GM18499 (cell line): ENCODE measurements around the gene ERICH6B.
"Not testable (repeated sequence)": the region's sequence is repeated elsewhere in the genome, so short reads cannot be mapped to it uniquely, and the experiment has no call there.

ENCODE experiments used
- ATAC-seq: cut with Tn5 transposase; IDR thresholded peaks from one replicate; pipeline ENCODE4 v1.9.1; 2021; ENCODE audit warnings: moderate number of reproducible peaks; ENCODE audit not compliant: insufficient read depth, unreplicated experiment

Gene ERICH6B

DNA sequence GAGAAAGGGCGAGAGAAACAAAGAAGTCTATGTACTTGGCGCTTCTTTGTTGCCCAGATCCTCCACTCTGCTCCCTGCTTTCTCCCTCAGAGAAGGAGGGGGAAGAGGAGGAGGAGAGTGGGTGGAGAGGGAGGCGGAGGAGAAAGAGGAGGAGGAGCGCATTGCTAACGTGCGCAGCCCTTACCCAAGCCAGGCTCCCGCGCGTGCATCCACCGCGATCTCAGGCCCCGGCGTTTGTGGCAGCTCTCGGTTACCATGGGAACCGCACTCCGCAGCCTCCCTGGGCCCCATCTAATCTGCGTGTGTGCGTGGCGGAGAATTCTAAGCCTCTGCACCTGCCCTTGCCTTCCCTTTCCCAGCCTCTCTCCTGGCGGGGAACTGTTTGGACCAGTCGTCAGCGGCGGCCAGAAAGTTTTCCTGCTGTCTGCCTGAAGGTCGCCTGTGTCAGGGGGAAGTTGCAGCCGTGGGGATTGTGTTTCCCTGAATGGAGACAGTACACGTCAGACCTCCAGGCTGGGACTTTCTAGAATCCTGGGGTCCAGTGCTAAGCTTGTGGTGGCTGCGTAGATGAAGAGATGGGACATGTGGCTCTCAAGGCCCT, at the start of gene ERICH6B:
TSS of gene ERICH6B (minus strand) at position 239 of the 601 bp plus-strand sequence. CDS start 18,734 bp downstream, outside the sequence.
- ATAC-seq = no peak

DNA sequence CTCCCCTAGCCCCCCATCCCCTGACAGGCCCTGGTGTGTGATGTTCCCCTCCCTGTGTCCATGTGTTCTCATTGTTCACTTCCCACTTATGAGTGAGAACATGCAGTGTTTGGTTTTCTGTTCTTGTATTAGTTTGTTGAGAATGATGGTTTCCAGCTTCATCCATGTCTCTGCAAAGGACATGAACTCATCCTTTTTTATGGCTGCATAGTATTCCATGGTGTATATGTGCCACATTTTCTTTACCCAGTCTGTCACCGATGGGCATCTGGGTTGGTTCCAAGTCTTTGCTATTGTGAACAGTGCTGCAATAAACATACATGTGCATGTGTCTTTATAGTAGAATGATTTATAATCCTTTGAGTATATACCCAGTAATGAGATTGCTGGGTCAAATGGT, 47.4 kb upstream of the ERICH6B start:
- ATAC-seq = not testable (repeated sequence)

DNA sequence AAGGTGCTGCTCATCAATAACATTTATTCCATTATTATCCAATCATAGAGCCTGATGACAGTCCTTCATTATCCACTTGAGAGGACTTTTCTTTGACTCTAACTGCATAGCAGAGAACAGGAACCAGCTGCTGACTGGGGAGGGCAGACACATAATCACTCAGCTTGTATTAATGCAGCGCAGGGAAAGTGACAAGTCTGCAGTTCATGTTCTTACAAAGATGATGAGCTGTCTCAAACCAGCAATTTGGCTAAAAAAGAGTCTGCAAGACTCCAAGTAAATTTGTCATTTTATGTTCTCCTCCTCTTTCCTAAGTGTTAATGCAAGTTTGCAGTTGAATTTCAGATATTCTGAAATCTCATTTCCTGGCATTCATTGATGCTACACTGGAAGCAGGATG, 46.6 kb upstream of the ERICH6B start:
- ATAC-seq = no peak

DNA sequence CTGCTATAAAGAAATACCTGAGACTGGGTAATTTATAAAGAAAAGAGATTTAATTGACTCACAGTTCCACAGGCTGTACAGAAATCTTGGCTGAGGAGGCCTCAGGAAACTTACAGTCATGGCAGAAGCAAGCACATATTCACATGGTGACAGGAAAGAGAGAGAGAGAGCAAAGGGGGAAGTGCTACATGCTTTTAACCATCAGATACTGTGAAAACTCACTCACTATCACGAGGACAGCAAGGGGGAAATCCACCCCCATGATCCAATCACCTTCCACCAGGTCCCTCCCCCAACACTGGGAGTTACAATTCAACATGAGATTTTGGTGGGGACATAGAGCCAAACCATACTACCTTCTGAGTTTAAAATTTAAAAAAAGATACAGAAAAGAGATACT, 44.9 kb upstream of the ERICH6B start:
- ATAC-seq = not testable (repeated sequence)

DNA sequence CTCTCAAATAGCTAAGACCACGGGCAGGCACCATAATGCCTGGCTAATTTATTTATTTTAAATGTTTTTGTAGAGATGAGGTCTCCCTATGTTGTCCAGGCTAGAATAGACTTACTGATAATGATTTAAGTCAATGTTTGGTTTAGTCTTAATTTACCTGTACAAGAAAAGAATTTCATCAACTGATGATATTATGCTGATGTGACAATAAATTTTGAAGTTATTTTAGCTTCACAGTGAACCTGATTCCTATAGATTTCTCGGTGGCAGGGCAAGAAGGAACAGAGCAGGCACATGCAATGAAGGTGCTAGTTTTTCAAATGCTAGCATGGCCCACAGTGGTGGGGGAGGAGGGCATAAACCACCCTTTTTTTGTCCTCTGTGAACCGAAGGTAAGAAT, 44.0 kb upstream of the ERICH6B start:
- no peak for ATAC-seq

DNA sequence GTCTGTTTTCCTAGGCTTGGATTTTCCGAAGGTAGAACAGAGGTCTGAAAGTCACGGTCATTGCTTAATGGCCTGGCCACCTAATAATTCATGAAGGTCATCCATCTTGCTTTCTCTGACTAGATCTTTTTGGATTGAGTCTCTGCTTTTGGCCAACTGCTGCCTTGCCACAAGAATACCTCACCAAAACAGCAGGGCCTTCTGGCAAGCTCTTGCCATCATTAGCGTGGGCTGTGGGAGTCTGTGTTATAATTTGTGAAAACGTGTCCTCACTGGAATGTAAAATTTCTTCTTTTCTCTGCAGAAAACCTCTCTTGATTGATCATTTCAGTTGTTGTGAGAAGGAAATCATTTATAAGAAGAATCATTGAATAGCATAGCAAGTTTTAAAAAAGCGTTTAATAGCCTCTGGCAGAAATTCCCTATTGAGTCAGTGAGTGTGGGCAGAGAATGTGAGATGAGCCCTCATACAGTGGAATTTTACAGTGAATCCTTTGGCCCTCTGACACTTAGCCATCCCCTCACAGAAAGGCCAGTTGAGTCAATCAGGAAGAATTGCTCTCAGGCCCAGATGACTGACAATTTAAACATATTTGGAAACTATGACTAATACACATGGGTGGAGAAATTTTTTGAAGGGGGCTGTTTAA, 43.2 kb upstream of the ERICH6B start:
- ATAC-seq = no peak

DNA sequence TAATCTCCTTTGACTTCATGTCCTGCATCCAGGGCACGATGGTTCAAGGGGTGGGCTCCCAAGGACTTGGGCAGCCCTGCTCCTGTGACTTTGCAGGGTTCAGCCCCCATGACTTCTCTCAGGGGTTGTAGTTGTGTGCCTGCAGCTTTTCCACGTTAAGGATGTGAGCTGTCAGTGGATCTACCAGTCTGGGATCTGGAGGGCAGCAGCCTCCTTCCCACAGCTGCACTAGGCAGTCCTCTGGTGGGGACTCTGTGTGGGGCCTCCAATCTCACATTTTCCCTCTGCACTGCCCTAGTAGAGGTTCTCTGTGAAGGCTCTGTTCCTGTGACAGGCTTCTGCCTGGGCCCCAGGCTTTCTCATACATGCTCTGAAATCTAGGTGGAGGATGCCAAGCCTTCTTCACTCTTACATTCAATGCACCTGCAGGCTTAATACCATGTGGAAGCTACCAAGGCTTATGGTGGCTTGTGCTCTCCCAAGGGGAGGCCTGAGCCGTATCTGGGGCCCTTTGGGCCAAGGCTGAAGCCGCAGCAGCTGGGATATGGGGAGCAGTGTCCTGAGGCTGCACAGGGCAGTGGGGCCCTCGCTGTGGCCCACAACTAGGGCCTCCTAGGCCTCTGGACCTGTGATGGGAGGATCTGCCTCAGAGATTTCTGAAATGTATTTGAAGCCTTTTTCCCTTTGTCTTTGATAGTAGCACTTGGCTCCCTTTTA, 39.3 kb upstream of the ERICH6B start:
- no peak for ATAC-seq

DNA sequence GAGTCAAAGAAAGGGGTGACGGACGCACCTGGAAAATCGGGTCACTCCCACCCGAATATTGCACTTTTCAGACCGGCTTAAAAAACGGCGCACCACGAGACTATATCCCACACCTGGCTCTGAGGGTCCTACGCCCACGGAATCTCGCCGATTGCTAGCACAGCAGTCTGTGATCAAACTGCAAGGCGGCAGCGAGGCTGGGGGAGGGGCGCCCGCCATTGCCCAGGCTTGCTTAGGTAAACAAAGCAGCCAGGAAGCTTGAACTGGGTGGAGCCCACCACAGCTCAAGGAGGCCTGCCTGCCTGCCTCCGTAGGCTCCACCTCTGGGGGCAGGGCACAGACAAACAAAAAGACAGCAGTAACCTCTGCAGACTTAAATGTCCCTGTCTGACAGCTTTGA, 29.7 kb upstream of the ERICH6B start:
- ATAC-seq = not testable (repeated sequence)

DNA sequence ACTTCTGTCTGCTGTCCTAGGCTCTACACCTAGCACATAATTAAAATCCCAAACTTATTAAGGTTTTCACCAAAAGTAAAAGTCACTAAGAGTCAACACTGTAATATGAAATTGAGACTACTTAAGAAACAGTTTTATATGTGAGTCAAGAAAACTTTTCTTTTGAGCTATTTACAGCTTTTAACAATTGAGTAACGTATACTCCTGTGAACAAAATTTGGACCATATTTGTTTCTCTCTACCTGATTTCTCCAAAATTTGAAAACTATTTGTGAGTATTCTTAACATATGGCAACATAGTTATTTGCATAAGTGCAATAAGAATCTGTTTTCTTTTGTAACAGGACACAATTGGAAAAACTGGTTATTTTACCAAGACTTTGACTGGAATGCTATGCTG, 26.6 kb upstream of the ERICH6B start:
- not testable (repeated sequence) for ATAC-seq

DNA sequence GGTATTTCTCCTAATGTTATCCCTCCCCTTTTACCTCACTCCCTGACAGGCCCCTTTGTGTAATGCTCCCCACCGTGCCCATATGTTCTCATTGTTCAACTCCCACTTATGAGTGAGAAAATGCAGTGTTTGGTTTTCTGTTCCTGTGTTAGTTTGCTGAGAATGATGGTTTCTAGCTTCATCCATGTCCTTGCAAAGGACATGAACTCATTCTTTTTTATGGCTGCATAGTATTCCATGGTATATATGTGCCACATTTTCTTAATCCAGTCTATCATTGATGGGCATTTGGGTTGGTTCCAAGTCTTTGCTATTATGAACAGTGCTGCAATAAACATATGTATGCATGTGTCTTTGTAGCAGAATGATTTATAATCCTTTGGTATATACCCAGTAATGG, 19.8 kb upstream of the ERICH6B start:
- ATAC-seq = not testable (repeated sequence)

DNA sequence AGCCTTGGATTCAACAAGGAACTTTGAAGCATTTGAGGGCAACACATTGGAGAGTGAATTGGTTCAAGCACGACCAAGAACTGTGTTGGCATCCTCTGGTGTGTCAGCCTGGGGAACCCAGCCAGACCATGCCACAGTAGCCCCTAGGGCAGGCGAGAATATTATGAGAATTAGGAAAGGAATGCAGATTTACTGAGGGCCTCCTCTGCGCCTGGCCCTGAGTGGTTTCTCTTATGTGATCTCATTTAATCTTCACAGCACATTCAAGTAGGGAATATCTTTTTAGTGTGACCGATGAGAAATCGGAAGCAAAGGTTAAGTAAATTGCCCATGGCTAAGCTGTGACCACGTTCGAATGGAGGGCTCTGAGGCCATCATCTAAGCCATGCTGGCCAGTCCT, 15.3 kb upstream of the ERICH6B start:
- ATAC-seq = no peak

DNA sequence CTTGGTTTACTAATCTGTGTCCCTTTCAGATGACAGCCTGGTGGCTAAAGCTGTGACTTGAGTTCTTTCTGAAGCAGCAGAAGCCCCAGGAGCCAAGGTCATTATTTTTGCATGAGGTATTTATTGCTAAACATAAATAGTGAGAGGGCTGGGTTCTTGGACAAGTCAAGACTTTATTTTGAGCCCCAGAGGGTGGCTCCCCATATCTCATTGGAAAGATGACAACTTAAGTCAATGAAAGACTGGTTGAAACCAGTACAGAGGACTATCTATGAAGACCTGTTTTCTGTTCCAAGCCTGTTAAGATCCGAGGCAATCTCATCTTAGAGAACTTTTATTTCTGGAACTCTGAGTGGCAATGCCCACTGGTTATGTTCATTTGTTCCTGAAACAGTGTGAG, 14.4 kb upstream of the ERICH6B start:
- ATAC-seq = no peak

DNA sequence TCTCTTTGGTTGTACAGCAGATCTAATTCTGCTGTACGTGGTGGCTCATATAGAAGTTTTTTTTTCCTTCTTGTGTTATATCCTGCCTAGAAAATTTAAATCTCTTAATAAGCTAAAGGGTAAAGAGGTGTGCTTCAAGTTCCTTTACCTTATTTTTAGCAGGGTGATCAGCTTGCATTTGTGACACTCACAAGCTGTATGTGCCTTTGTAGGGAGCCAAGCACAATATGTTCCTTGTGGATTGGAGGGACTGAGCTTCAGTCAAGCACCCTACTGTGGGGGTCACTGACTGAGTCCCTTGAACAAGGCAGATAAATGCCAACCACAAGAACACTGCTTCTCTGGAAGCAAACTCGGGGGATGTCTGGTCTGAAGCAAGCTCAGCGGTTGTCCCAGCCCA, 12.6 kb upstream of the ERICH6B start:
- ATAC-seq = no peak

DNA sequence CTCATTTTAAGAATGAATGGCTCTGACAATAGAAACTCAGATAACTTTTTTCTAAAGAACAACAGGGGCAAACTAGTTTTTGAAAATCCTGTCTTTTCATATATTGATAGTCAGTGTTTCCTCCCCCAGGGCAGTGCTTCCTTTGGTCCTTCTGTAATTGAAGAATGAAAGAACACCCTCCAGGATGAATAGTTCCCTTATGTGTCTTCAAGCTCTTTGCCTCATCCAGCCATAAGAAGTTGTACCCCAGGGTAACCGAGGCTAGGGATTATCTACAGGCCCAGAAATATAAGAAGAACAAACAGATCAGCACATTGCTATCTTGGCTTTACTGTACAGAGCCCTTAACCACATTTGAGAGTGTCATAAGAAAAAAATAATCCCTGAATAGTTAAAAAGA, 12.1 kb upstream of the ERICH6B start:
- ATAC-seq = no peak

DNA sequence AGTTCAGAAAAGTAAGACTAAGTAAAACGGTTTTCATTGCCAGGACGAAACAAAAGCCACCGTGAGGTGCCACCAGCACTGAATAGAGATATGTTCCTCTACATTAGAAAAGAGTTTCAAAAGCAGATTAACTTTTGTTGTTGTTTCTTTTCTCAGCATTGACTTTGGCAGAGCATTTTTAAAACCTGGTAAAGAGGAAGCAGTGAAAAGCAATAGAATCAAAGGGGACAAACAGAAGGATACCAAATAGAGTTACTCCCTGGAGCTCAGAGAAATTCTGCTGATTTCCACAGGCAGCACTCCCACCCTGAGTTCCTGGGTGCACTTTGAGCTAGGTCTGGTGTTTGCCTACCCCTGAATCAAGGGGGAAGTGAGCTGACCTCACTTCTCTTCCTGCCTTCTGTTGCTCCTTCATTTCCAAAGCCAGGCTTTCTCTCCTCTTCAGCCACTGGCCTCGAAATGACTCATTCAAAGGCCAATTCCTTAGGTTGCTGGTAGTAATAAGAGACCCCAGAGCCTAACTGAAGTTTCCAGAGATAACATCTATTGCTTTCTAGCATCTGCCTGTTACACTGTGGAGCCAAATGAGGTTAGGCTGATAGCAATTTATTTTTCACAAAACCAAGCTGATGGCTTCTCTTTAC, 11.3 kb upstream of the ERICH6B start:
- ATAC-seq = no peak

DNA sequence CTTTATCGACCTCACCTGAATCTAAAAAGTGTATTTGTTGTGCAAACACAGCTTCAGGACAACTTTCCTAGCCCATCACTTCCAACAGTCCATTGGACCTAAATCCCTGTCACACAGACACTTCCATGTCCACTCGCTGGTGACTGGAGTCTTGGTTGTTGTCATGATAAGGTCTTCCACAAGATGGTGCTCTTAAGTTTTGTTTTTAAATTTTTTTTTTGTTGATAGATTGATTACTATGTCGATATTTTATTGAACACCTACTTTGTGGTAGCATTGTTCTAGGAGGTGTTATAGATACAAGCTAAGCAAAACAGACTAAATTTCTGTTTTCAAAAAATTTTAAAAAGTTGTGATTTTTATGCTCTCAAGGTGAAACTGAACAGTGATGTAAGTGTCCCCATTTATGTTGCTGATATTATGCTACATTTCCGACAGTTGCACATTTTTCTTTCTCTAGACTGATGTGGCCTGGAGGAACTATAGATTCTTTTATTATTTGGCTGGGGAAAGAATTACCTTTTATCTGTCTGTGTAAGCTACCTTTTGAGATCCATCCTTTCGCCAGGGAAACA, 8.1 kb upstream of the ERICH6B start:
- ATAC-seq = no peak

DNA sequence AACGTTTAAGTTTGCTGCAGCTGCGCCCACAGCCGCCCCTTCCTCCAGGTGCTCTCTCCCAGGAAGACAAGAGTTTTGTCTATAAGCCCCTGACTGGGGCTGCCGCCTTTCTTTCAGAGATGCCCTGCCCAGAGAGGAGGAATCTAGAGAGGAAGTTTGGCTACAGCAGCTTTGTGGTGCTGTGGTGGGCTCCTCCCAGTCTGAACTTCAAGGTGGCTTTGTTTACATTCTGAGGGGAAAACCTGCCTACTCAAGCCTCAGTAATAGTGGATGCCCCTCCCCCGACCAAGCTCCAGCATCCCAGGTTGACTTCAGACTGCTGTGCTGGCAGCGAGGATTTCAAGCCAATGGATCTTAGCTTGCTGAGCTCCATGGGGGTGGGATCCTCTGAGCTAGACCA, 6.4 kb upstream of the ERICH6B start:
- no peak for ATAC-seq

DNA sequence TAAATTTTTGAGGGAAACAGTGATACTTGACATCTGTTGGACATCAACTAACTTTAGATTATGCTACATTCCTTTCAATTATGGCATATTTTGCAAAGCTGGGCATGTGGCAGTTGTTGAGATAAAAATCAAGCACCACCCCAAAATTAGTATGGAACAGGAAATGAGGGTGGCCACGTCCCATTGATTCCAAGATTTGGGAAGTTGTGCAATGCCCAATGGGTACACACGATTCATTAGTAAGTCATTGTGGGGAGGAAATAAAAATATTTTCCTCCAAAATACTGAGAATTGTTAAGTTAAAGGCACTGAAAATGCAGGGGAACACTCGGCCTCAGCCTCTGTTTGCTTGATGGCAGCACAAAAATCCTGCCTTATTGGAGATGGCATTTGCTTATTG, 7.6 kb downstream of the ERICH6B start:
- no peak for ATAC-seq

DNA sequence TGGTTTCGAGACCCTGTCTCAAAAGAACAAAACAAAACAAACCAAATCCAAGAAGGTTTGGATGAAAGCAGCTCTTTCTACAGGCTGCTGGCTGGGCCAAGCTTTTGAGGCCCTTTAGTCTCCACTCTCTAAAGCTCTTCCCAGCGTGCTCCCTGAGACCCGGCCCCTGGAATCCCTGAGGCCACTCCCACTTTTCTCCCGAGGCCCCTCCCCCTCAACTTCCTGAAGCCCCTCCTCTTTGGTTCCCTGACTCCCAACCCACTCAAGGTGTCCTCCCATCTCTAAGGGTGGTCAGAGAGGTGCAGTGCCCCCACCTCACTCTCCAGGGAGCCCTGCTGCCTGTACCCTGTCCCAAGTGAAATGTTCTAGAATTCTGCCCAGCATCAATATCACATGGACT, 10.6 kb downstream of the ERICH6B start:
- ATAC-seq = no peak

DNA sequence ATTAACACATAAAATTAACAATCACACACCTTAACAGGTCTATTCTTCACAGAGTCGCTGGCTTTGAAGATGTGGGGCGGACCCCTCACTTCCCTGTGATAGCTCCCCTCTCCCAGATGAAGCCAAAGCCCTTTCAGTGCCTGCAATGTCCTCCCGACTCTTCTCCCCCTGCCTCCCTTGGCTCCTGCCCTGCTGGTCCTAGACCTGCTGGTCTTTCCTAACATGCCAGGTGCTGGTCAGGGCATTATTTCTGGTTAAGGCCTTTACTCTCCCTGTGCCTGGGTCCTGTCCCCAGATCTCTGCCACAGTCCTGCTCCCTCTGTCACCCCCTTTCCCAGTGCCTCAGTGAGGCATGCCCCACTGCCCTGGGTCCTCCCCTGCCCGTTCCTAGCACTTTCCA, 12.2 kb downstream of the ERICH6B start:
- ATAC-seq = no peak
